OCI-LY7 (cell line): Measurements from ENCODE around the gene TPSG1. TPM values are rescaled to one million over a fixed set of nuclear protein-coding genes. Genes with fewer than 3 reads are reported as not detected.

ENCODE experiments used
- BruUV-seq: library from RNA; stranded (reverse); fragments of 400-500 nt; replicated peaks from 2 replicates; lab custom pipeline; 2021; lab: Mats Ljungman, UMichigan
- CTCF ChIA-PET: fragments of 300-600 bp; sonication (Branson Sonifier 250); formaldehyde crosslinking; loops from one replicate; lab custom pipeline; 2022; ENCODE audit warnings: antibody characterized with exemption; ENCODE audit not compliant: unreplicated experiment; lab: Charles Lee
- POLR2A ChIA-PET: fragments of 300-600 bp; sonication (Branson Sonifier 250); formaldehyde crosslinking; loops from one replicate; lab custom pipeline; 2022; ENCODE audit warnings: antibody characterized with exemption; lab: Charles Lee
- DNase-seq: peaks from one replicate; pipeline ENCODE4 v3.0.0-alpha.2; 2015; ENCODE audit warnings: low spot score
- H2AFZ ChIP-seq: fragments of 200-600 bp; sonication (generic), shearing (Covaris generic); 2 replicates; pipeline ENCODE4 v1.6.1; 2014; ENCODE audit warnings: mild to moderate bottlenecking, antibody characterized with exemption, low read length, moderate library complexity
- H3K27ac ChIP-seq: fragments of 200-600 bp; sonication (generic); 2 replicates; pipeline ENCODE4 v1.5.1; 2014; ENCODE audit warnings: mixed run types, low read depth, mild to moderate bottlenecking, moderate library complexity, low read length, inconsistent platforms; ENCODE audit not compliant: poor library complexity, severe bottlenecking
- H3K36me3 ChIP-seq: fragments of 200-600 bp; sonication (generic); 2 replicates; pipeline ENCODE4 v1.6.1; 2014; ENCODE audit warnings: mild to moderate bottlenecking, antibody characterized with exemption, low read length, moderate library complexity, mixed read lengths; ENCODE audit not compliant: insufficient read depth
- H3K4me1 ChIP-seq: fragments of 200-600 bp; sonication (generic); 2 replicates; pipeline ENCODE4 v1.5.1; 2014; ENCODE audit warnings: mild to moderate bottlenecking, low read length; ENCODE audit not compliant: insufficient read depth, poor library complexity, severe bottlenecking
- H3K4me2 ChIP-seq: fragments of 200-600 bp; sonication (generic); 2 replicates; pipeline ENCODE4 v1.6.1; 2014; ENCODE audit warnings: mild to moderate bottlenecking, low read length
- H3K4me3 ChIP-seq: fragments of 200-600 bp; sonication (generic); 2 replicates; pipeline ENCODE4 v1.5.1; 2014; ENCODE audit warnings: mild to moderate bottlenecking, low read depth, low read length; ENCODE audit not compliant: poor library complexity, severe bottlenecking
- H3K79me2 ChIP-seq: fragments of 200-600 bp; sonication (generic); 2 replicates; pipeline ENCODE4 v1.6.1; 2016; ENCODE audit warnings: low read depth, mild to moderate bottlenecking, low read length, moderate library complexity, mixed read lengths; ENCODE audit not compliant: insufficient read depth
- H3K9me2 ChIP-seq: fragments of 200-600 bp; sonication (generic); 2 replicates; pipeline ENCODE4 v1.6.1; 2016; ENCODE audit warnings: mild to moderate bottlenecking, low read length, mixed read lengths; ENCODE audit not compliant: insufficient read depth
- H3K9me3 ChIP-seq: fragments of 200-600 bp; sonication (generic); 2 replicates; pipeline ENCODE4 v1.6.1; 2014; ENCODE audit warnings: mild to moderate bottlenecking, mixed run types, low read length, mixed read lengths
- H4K20me1 ChIP-seq: fragments of 200-600 bp; sonication (generic); 2 replicates; pipeline ENCODE4 v1.6.1; 2014; ENCODE audit warnings: mild to moderate bottlenecking, antibody characterized with exemption, low read length, moderate library complexity, mixed read lengths; ENCODE audit not compliant: insufficient read depth
- CTCF ChIP-seq: fragments of 200-600 bp; sonication (generic); conservative IDR thresholded peaks from 2 replicates; pipeline ENCODE4 v1.5.1; 2014; ENCODE audit warnings: mild to moderate bottlenecking, antibody characterized with exemption, low read length, moderate library complexity, mixed read lengths
- EZH2phosphoT487 ChIP-seq: fragments of 200-600 bp; sonication (generic); IDR thresholded peaks from 2 replicates; pipeline ENCODE4 v1.6.1; 2018; ENCODE audit warnings: low read depth, borderline replicate concordance, mild to moderate bottlenecking, mixed run types, antibody characterized with exemption, low read length, moderate library complexity, mixed read lengths
- intact Hi-C: fragments of 100-400 bp; cut with micrococcal nuclease; formaldehyde crosslinking; loops from one replicate; pipeline ENCODE4 v1.10.0; 2022; ENCODE audit not compliant: unreplicated experiment
- total RNA-seq, 2 experiments: library from RNA; depleted of rRNA in 1 of 2; stranded (reverse); fragments of >200 nt in 1 of 2; shearing (Covaris generic) in 1 of 2; gene quantifications; 2 replicates each; pipeline ENCODE4 v1.2.3, GENCODE V29; 2014 to 2022

The TPSG1 gene
- total RNA-seq, 2 experiments from 2014 or later, result not detected

DNA sequence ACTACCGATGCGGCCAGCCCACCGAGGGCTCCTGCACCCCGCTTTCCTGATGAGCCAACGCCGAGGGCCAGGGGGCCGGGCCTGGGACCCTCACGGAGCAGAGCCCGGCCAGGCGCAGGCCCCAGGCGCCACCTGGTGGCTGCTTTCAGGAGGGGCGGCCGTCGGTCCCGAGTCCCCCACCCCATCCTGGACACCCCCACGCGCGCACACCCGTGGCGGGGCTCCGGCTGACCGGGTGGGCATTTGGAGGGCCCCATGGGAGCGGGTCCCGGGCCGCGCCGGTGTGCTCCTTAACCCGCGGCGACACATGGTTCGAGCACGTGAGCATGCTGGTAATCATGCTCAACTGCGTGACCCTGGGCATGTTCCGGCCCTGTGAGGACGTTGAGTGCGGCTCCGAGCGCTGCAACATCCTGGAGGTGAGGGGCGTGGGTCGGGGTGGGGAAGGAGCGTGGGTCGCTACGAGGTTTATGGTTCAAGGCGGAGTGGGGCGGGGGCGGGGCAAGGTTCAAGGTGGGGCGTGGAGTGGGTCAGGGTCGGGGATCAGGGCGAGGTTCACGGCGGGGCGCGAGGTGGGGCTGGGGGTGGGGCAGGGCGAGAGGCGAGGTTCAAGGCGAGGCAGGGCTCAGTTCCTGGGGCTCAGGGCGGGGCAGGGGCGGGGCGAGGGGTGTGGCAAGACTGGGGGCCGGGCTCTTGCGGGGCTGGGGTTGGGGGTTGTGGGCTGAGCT, 30.2 kb downstream of the TPSG1 start:
- BruUV-seq, result no TSS peak
- POLR2A ChIA-PET, result no interaction called here
- TF ChIP-seq EZH2phosphoT487 (no peak), CTCF (peak; percentile 76)
- Histone ChIP-seq H3K79me2 (no peaks in the 10 kb centered on the region), H3K4me3 (no peak overlapping the region), H3K9me3 (no peaks in the 10 kb centered on the region), H3K27ac (no peak overlapping the region), H4K20me1 (no peaks in the 10 kb centered on the region), H3K36me3 (no peaks in the 10 kb centered on the region), H3K9me2 (no peaks in the 10 kb centered on the region), H3K4me2 (no peak overlapping the region), H2AFZ (no peak overlapping the region), H3K4me1 (no peaks in the 10 kb centered on the region)
- DNase-seq, result peak; percentile 12
- intact Hi-C loops, result loop anchor here (1.0 kb wide), 1 partner anchor 89 kb away; no protein-coding TSS in a partner anchor
- CTCF ChIA-PET, result no interaction called here

DNA sequence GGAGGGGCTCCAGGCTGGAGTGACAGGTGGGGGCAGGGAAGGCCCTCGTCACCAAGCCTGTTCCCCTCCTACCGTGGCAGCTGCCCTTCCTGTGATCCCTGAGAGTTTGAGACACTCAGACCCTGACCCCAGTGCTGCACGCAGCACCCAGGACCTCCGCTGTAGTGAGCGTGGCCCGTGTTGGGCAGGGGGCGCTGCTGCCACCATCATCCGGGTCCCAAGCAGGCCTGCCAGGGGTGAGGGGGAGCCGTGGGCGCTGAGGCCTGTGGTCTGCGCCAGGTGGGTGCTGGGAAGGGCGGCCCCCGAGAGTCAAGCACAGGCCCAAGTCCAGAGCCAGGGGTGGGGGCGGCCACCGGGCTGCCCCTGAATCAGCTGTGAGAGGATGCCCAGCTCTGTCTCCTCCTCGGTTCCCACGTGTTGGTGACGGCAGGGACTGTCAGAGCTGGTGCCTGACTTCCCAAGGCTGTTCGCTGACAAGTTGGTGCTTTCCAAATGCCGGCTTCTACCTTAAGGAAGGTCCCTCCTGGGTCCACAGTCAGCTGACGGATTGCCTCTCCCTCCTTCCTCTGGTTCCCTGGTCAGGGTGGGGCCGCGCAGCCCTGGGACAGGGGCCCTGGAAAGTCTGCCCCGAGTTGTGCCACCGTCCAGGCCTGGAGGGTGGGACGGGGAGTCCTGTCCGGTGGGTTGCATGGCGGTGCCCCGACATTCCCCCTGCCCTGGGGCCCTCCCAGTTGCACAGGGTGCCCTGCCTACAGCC, 31.1 kb downstream of the TPSG1 start:
- no TSS peak for BruUV-seq
- Histone ChIP-seq H3K4me2 (no peak overlapping the region), H3K4me3 (no peak overlapping the region), H3K9me2 (no peaks in the 10 kb centered on the region), H3K9me3 (no peaks in the 10 kb centered on the region), H2AFZ (no peak overlapping the region), H4K20me1 (no peaks in the 10 kb centered on the region), H3K36me3 (no peaks in the 10 kb centered on the region), H3K4me1 (no peaks in the 10 kb centered on the region), H3K79me2 (no peaks in the 10 kb centered on the region), H3K27ac (no peak overlapping the region)
- intact Hi-C loops, result loop anchor here (1.0 kb wide), 1 partner anchor 88 kb away; no protein-coding TSS in a partner anchor
- CTCF ChIA-PET, result no interaction called here
- POLR2A ChIA-PET, result no interaction called here
- DNase-seq, result no peak
- TF ChIP-seq EZH2phosphoT487 (no peak), CTCF (no peak)
